Activated CD4-positive, CD25-positive, alpha-beta regulatory T cell treated with anti-CD3 and anti-CD28 coated beads, Interleukin-2, amount 50 U/mL, for 16 hours (primary cell): ENCODE measurements around the gene GCA.

Source experiments
- DNase-seq: peaks from one replicate; pipeline ENCODE4 v3.0.0-alpha.2; 2020; ENCODE audit warnings: low read depth, low spot score

GCA gene

DNA sequence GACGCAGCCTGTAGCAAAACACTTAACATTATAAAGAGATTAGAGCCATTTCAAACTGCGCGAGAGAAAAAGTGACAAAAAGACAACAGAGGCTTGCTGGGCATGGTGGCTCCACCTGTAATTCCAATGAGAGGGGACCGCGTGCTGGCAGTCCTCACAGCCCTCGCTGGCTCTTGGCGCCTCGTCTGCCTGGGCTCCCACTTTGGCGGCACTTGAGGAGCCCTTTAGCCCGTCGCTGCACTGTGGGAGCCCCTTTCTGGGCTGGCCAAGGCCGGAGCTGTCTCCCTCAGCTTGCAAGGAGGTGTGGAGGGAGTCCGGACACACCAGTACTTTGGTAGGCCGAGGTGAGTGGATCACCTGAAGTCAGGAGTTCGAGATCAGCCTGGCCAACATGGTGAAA lies 16.1 kb upstream of the GCA start:
- no peak for DNase-seq

- no peak for DNase-seq
Observed at GRCh38 chr2:162328424-162329157, 15.3 kb upstream of the GCA start.

GRCh38 chr2:162330881-162331280 lies 13.1 kb upstream of the GCA start:
- DNase-seq: no peak

DNA sequence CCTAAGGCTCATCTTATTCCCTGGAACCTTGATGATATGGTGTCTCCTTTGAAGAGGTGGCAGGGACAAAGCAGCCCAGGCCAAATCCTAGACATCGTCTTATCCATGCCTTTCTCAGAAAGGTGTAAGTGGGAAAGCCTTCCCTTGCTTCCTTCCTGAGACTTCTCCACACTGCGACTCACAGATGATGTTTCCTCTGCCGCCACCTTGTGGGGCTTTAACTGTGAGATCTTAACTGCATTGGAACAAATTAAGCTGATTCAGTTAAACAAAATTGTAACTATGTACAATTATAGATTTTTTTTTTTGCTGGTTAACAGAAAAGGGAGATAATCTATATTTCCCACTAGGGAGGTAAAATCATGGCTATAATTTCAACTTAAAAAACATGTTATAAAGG lies 10.0 kb upstream of the GCA start:
- DNase-seq: no peak

DNA sequence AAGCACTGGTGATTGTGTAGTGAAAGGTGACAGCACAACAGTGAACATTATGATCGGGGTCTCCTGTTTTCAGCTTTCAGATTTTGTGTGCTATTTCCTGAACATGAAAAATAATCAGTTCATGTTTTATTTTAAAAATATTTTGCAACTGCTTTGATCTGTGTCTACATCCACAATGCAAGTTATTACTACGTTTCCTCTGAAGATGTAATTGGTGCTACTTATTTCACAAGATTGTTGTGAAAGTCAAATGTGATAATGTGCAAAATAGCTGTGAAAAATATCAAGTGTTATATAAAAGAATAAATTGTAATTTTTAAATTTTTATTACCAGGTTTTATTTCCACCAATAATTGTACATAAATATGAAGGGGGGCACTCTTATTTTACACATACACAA lies 6.1 kb upstream of the GCA start:
- DNase-seq: no peak

DNA sequence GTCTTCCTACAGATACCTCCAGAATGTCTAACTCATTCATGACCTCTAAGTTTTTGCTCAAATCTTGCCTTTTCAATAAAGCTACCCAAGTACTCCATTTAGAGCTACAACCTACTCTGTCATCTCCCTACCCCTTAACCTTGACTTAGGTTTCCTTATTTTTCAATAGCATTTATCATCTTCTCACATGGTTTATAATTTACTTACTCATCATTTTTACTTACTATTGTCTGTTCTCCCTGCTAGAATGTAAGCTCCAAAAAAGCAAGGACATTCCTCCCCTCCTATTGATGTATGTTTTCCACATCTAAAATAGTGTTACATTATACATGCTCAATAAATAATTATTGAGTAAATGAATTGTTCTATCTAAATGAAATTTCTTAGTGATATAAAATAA lies 3.1 kb upstream of the GCA start:
- DNase-seq: no peak

- no peak for DNase-seq
Observed at GRCh38 chr2:162342321-162342720, 1.6 kb upstream of the GCA start.

DNA sequence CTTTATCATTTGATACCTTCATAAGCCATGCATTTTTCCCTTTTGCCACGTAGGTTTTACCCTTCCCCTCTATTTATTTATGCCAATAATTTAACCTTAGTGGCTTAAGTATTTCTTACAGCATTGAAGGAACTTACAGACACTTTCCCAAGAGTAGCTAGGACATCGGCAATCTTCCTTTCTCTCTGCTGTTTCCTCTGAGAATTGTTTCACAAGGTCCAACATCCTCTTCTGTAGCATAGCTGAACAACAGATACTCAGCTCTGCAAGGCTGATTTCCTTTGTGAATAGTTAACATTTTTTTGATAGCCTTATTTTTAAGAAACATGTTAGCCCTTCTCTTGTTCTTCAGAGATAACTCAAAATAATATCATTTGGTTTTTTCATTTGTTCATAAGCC lies 1.1 kb upstream of the GCA start:
- no peak for DNase-seq

DNA sequence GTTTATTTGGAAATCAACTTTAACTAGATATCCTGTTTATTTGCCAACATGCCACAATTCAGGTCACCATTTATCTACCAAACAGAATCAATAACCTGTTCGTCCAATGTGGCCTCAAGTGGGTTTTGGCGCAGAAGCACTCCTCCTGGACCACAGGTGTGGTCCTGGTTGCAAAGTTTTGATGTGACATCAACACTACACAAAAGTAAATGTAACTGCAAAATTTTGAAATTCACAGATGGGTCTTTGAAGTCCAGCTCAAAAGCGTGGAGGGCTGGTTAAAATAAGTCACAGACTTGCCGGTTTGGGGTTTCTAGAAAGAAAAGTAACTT lies 474 bp upstream of the GCA start:
- no peak for DNase-seq

- no peak for DNase-seq
Observed at GRCh38 chr2:162344617-162344950, 652 bp downstream of the GCA start.

DNA sequence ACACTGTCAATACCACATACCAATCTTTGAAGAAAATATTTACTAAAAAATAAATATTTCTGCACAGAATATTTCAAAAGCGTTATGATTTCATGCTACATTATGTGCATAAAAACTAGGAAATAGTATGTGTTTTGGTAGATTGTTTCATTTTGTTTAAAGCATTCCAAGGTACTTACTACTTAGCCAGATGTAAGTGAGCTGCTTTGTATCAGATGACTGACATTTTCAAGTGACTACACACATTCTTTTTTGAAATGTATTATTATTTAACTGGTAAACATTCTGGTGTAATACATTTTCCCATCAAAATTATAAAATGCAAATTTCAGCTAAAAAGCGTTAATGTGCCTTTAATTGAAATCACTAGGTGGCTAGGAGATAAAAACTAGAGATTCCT lies 21.5 kb downstream of the GCA start:
- no peak for DNase-seq

GRCh38 chr2:162368494-162368893 lies 24.6 kb downstream of the GCA start:
- no peak for DNase-seq

DNA sequence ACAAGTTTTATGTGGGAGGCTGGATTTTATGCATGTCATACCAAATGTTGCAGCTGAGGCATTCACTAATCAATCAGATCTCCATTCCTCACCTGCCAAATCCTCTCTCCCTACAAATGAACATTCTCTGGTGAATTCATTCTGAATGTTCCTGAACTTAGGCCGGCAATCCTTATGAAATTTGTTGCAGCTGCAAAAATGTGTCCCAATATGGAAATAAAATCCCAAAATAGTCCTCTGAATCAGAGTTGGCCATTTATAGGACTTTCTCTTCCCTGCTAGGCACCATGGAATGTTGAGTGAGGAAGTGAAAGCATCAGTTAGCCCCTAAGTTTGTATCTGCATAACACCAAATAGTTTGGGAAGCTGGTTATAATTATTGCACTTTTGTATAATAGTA lies 25.6 kb downstream of the GCA start:
- no peak for DNase-seq

GRCh38 chr2:162370931-162371330 lies 27.0 kb downstream of the GCA start:
- DNase-seq: no peak

GRCh38 chr2:162372818-162373217 lies 28.9 kb downstream of the GCA start:
- no peak for DNase-seq

GRCh38 chr2:162379719-162380580 lies 36.0 kb downstream of the GCA start:
- no peak for DNase-seq

- DNase-seq: no peak
Observed at GRCh38 chr2:162381851-162382250, 37.9 kb downstream of the GCA start.

DNA sequence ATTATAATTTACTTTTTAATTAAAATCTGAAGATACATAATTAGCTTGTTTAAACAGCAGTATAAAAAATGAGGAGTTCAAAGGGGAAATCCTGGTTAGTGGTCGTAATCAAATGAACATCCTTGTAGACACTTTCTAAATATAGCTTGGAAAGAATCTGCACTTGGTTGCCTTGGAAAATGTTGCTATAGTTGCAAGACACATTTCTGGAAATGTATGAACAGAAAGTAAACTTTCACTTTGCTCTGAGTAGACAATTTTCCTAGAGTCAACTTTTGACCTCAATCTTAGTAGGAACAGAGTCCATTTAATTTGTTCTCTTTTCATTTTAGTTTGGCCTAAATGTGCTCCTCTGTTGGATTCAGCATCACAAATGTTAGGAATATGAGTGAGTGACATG lies 38.3 kb downstream of the GCA start:
- no peak for DNase-seq

DNA sequence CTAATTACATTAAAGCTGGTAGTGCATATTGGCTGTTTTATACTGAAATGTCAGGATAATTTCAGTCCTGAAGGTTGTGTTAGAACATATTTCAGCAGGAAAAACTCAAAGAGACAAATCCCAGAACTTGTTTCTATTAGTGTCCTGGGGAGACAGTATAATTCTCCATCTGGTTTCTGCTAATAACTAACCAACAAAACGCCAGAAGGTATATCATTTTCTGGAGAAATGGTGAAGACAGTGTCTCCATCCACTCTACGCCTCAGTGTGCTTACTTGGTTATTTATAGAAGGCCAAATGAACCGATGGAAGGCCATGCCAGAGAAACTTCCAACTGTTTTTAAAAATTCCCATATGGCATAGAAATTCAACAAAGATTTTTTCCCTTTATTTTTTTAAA lies 41.6 kb downstream of the GCA start:
- DNase-seq: no peak

GRCh38 chr2:162390801-162391200 lies 46.9 kb downstream of the GCA start:
- DNase-seq: no peak

GRCh38 chr2:162400336-162400735 lies 56.4 kb downstream of the GCA start:
- no peak for DNase-seq

- no peak for DNase-seq
Observed at GRCh38 chr2:162401871-162402270, 57.9 kb downstream of the GCA start.

DNA sequence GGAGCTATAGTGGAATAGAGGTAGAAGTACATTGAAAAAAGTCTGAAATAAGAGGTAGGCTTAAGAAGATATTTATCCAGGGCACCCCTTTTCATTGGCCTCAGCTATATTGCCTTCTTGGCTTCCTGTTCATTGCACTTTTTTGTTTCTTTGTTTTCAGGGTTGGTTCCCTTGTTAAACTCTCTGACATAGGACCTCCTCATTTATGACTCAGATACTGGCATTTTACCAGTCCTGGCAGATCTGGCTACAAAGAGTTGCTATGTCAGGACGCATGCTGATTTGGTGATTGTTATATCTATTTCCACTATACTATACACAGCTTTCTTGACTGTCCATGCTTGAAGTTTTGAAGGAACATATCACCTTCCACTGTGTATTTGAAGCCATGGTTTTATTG lies 60.0 kb downstream of the GCA start:
- no peak for DNase-seq
